ENCODE results near the gene OPRL1. TPM values are rescaled to one million over a fixed set of nuclear protein-coding genes. Genes with fewer than 3 reads are reported as not detected.

The OPRL1 gene
- total and polyA plus RNA-seq, 2 of the 8 experiments (the other 6 are each of a cell fraction or from before 2014, with no cell fraction given): 0.63 to 0.98 TPM

- no peak for TF ChIP-seq CHD7 (IDR thresholded peaks at IDR 0.05; ENCODE audit: insufficient replicate concordance, low read length)
- peak; percentile 66 to 82 for TF ChIP-seq RAD21 (IDR thresholded peaks at IDR 0.05 in 1 of 2, conservative IDR thresholded peaks at IDR 0.05 in 1 of 2; ENCODE audit: low read depth in 2 of 2, low read length in 2 of 2)
- TF ChIP-seq SIRT6 (IDR thresholded peaks at IDR 0.05; ENCODE audit: low read length): no peak
- TF ChIP-seq USF2 (IDR thresholded peaks at IDR 0.05; ENCODE audit: low read length): no peak
- peak; percentile 21 for TF ChIP-seq EZH2 (IDR thresholded peaks at IDR 0.05; ENCODE audit: low read depth, low read length, severe bottlenecking)
- TF ChIP-seq RBBP5 (IDR thresholded peaks at IDR 0.05; ENCODE audit: borderline replicate concordance, low read depth, low read length): no peak; the same call in 1 of the 2 replicates
- no peak for TF ChIP-seq CBX5 (IDR thresholded peaks at IDR 0.05; ENCODE audit: low read depth, low read length)
- TF ChIP-seq TAF1 (IDR thresholded peaks at IDR 0.05; ENCODE audit: low read depth, low read length): no peak
- TF ChIP-seq TEAD4 (IDR thresholded peaks at IDR 0.05; ENCODE audit: low read depth, low read length): peak; percentile 53; the same call in 1 of the 2 replicates
Measured at GRCh38 chr20:64038565-64039292, 41.2 kb upstream of the OPRL1 start (continued).
